Gastrocnemius medialis (tissue), 4 donors: Measurements from ENCODE around the gene FBXO28. TPM values are rescaled to one million over a fixed set of nuclear protein-coding genes. Genes with fewer than 3 reads are reported as not detected.

Experiments
- ATAC-seq, 2 donors: fragments of 150-250 bp; one replicate each; pipeline ENCODE4 v1.9.1; 2016
- DNase-seq, 2 donors: peaks; one replicate each; pipeline ENCODE4 v3.0.0-alpha.2; 2019
- H3K27ac ChIP-seq, 4 donors: fragments of 200-600 bp; sonication (generic); 1 replicate in 1 of 4; 2 replicates in 3 of 4; pipeline ENCODE4 v1.5.1; 2016 to 2018; ENCODE audit warnings: mild to moderate bottlenecking in 2 of 4, moderate library complexity in 1 of 4
- H3K27me3 ChIP-seq, 3 donors: fragments of 200-600 bp; sonication (generic) in 2 of 3; 1 replicate in 1 of 3; 2 replicates in 2 of 3; pipeline versions ENCODE4 v1.5.1 to v1.6.0; 2016 to 2019; ENCODE audit warnings: mild to moderate bottlenecking in 1 of 3, moderate library complexity in 1 of 3
- H3K36me3 ChIP-seq, 2 donors: fragments of 200-600 bp; sonication (generic) in 1 of 2; one replicate each; pipeline ENCODE4 v1.5.1; 2017 to 2018
- H3K4me1 ChIP-seq, 2 donors: fragments of 200-600 bp; sonication (generic) in 1 of 2; one replicate each; pipeline ENCODE4 v1.5.1; 2016 to 2017; ENCODE audit warnings: mild to moderate bottlenecking in 2 of 2
- H3K4me3 ChIP-seq, 4 donors: fragments of 200-600 bp; sonication (generic) in 3 of 4; 1 replicate in 1 of 4; 2 replicates in 3 of 4; pipeline ENCODE4 v1.5.1; 2016 to 2019; ENCODE audit warnings: mild to moderate bottlenecking in 2 of 4
- H3K9me3 ChIP-seq, 3 donors: fragments of 200-600 bp; sonication (generic) in 2 of 3; 1 replicate in 1 of 3; 2 replicates in 2 of 3; pipeline ENCODE4 v1.5.1; 2016 to 2019
- POLR2A ChIP-seq, 2 donors: fragments of 450-650 bp; IDR thresholded peaks; one replicate each; pipeline ENCODE4 v1.6.1; 2017; ENCODE audit warnings: antibody characterized with exemption in 2 of 2, mild to moderate bottlenecking in 2 of 2, moderate library complexity in 2 of 2
- in situ Hi-C, 4 donors: fragments of 200-750 bp; cut with MboI; loops; one replicate each; pipeline versions ENCODE4 v1.15.0 to v1.8.0; 2017; ENCODE audit warnings: low sequenced_read_pairs in 4 of 4
- intact Hi-C: fragments of 100-400 bp; cut with DNase I; formaldehyde crosslinking; loops from one replicate; pipeline ENCODE4 v1.15.1; 2023; ENCODE audit warnings: low total_unique reads
- total RNA-seq, 4 donors: library from RNA; depleted of rRNA; stranded (reverse); fragments of >200 nt; gene quantifications; one replicate each; pipeline versions ENCODE4 v1.1.0 to v1.2.3, GENCODE V29; 2016
- TF ChIP-seq, protein P1 (sequence below), 5 experiments: fragments of 450-650 bp in 3 of 5; fragments of 200-600 bp in 2 of 5; sonication (generic) in 2 of 5; IDR thresholded peaks in 4 of 5; conservative IDR thresholded peaks in 1 of 5; 1 replicate in 4 of 5; 2 replicates in 1 of 5; pipeline ENCODE4 v1.5.1; 2016 to 2019; ENCODE audit warnings: antibody characterized with exemption in 5 of 5, mild to moderate bottlenecking in 3 of 5, moderate library complexity in 3 of 5

Gene FBXO28
- total RNA-seq, 4 donors from 2014 or later: 20.2 to 30.9 (median 27.4) TPM

DNA sequence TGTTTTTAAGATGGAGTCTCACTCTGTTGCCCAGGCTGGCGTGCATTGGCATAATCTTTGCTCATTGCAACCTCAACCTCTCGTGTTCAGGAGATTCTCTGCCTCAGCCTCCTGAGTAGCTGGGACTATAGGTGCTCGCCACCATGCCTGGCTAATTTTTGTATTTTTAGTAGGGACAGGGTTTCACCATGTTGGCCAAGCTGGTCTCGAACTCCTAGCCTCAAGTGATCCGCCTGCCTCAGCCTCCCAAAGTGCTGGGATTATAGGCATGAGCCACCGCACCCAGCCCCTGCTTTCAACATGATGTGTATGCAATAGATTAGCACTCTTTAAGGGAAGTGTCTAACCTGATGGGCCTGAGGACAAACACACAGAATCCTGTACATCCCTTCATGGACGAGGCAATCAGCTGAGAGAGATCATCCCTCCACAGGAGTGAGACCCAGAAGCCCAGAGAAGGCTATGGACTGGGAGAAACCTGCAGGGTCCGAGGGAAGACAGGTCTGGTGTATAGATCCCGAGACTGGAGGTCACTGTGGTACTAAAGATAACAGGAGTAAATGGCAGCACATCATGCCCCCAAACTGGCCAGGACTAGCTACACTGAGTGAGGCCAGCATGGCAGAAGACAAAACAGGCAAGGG, 63.6 kb downstream of the FBXO28 start:
- Histone ChIP-seq H3K4me1 (peaks cover 0 to 3% of the 10 kb centered on the region in 2 donors), H3K36me3 (no peaks in the 10 kb centered on the region), H3K27ac (no peak overlapping the region), H3K9me3 (no peaks in the 10 kb centered on the region), H3K4me3 (no peak overlapping the region), H3K27me3 (no peaks in the 10 kb centered on the region)
- in situ Hi-C loops (no loop called here), intact Hi-C loops (no loop called here)
- no peak for TF ChIP-seq POLR2A (IDR thresholded peaks at IDR 0.05)
- TF ChIP-seq, protein P1, sequence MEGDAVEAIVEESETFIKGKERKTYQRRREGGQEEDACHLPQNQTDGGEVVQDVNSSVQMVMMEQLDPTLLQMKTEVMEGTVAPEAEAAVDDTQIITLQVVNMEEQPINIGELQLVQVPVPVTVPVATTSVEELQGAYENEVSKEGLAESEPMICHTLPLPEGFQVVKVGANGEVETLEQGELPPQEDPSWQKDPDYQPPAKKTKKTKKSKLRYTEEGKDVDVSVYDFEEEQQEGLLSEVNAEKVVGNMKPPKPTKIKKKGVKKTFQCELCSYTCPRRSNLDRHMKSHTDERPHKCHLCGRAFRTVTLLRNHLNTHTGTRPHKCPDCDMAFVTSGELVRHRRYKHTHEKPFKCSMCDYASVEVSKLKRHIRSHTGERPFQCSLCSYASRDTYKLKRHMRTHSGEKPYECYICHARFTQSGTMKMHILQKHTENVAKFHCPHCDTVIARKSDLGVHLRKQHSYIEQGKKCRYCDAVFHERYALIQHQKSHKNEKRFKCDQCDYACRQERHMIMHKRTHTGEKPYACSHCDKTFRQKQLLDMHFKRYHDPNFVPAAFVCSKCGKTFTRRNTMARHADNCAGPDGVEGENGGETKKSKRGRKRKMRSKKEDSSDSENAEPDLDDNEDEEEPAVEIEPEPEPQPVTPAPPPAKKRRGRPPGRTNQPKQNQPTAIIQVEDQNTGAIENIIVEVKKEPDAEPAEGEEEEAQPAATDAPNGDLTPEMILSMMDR (IDR thresholded peaks at IDR 0.05 in 4 of 5, conservative IDR thresholded peaks at IDR 0.05 in 1 of 5): no peak
- DNase-seq (no peak), ATAC-seq (no peak)

GRCh38 chr1:224178894-224179293, 65.0 kb downstream of the FBXO28 start:
- Histone ChIP-seq H3K9me3 (no peaks in the 10 kb centered on the region), H3K4me1 (peaks cover 2 to 4% of the 10 kb centered on the region in 2 donors), H3K27ac (no peak overlapping the region), H3K27me3 (no peaks in the 10 kb centered on the region), H3K36me3 (no peaks in the 10 kb centered on the region), H3K4me3 (no peak overlapping the region)
- in situ Hi-C loops (no loop called here), intact Hi-C loops (no loop called here)
- no peak for DNase-seq
- TF ChIP-seq, protein P1 (IDR thresholded peaks at IDR 0.05 in 4 of 5, conservative IDR thresholded peaks at IDR 0.05 in 1 of 5): no peak
- TF ChIP-seq POLR2A (IDR thresholded peaks at IDR 0.05): no peak
- no peak for ATAC-seq

- Histone ChIP-seq H3K4me1 (peaks cover 10 to 19% of the 10 kb centered on the region in 2 donors), H3K36me3 (no peaks in the 10 kb centered on the region), H3K27ac (no peak overlapping the region), H3K27me3 (no peaks in the 10 kb centered on the region), H3K9me3 (no peaks in the 10 kb centered on the region), H3K4me3 (no peak overlapping the region)
- in situ Hi-C loops: no loop called here
- ATAC-seq (no peak), DNase-seq (no peak)
- TF ChIP-seq, protein P1 (IDR thresholded peaks at IDR 0.05 in 4 of 5, conservative IDR thresholded peaks at IDR 0.05 in 1 of 5): no peak
- no peak for TF ChIP-seq POLR2A (IDR thresholded peaks at IDR 0.05)
- intact Hi-C loops: no loop called here
Observed at GRCh38 chr1:224180783-224181452, 67.0 kb downstream of the FBXO28 start.

GRCh38 chr1:224181453-224181810, 67.5 kb downstream of the FBXO28 start:
- H3K4me1 ChIP-seq: peaks cover 10 to 19% of the 10 kb centered on the region in 2 donors
- no peaks in the 10 kb centered on the region for H3K36me3 ChIP-seq
- no peak overlapping the region for H3K4me3 ChIP-seq
- no peaks in the 10 kb centered on the region for H3K9me3 ChIP-seq
- H3K27me3 ChIP-seq: no peaks in the 10 kb centered on the region
- intact Hi-C loops: no loop called here
- TF ChIP-seq, protein P1 (IDR thresholded peaks at IDR 0.05 in 4 of 5, conservative IDR thresholded peaks at IDR 0.05 in 1 of 5): no peak
- TF ChIP-seq POLR2A (IDR thresholded peaks at IDR 0.05): no peak
- in situ Hi-C loops: no loop called here
- DNase-seq (no peak), ATAC-seq (no peak)
- H3K27ac ChIP-seq: no peak overlapping the region
